Right cardiac atrium (tissue), 5 donors: ENCODE results near the gene TSLP. TPM values are rescaled to one million over a fixed set of nuclear protein-coding genes. Genes with fewer than 3 reads are reported as not detected.

Experiments used
- ATAC-seq, 2 donors: fragments of 200-7000 bp; cut with Tn5 transposase; one replicate each; pipeline versions ENCODE4 v1.8.0 to v1.9.1; 2020; ENCODE audit warnings: moderate library complexity in 2 of 2, mild to moderate bottlenecking in 1 of 2
- DNase-seq, 3 donors: peaks; one replicate each; pipeline ENCODE4 v3.0.0-alpha.2; 2020
- H3K27ac ChIP-seq: one replicate; pipeline ENCODE4 v1.5.1; 2013; ENCODE audit warnings: mild to moderate bottlenecking, low read length, control low read depth, moderate library complexity
- H3K27me3 ChIP-seq: one replicate; pipeline ENCODE4 v1.6.1; 2013; ENCODE audit not compliant: control insufficient read depth, insufficient read depth
- H3K4me1 ChIP-seq: one replicate; pipeline ENCODE4 v1.6.1; 2013; ENCODE audit warnings: low read length; ENCODE audit not compliant: control insufficient read depth, insufficient read depth
- H3K4me3 ChIP-seq: one replicate; pipeline ENCODE4 v1.5.1; 2013; ENCODE audit warnings: low read length, control low read depth
- H3K9me3 ChIP-seq: one replicate; pipeline ENCODE4 v1.6.1; 2013; ENCODE audit warnings: low read length; ENCODE audit not compliant: control insufficient read depth
- WGBS: extraction: QIAGEN DNeasy Blood & Tissue Kit; methylation state at CpG from one replicate; pipeline ENCODE4 v1.1.7; 2013; 5-methylcytosine and 5-hydroxymethylcytosine counted together
- intact Hi-C, 4 donors: fragments of 100-400 bp; cut with DNase I; formaldehyde crosslinking; loops; one replicate each; pipeline versions ENCODE4 v1.11.0 to v1.14.0; 2022 to 2023
- polyA plus RNA-seq: library from polyadenylated mRNA; stranded (reverse); fragments of 200-250 nt; gene quantifications from one replicate; pipeline ENCODE4 v1.2.3, GENCODE V29; 2013
- total RNA-seq, 4 donors: library from RNA; stranded (reverse); fragmentation: NEBNext Ultra II Directional; extraction: Animal tissue kit (Norgen Biotek cat#: 25700); gene quantifications; one replicate each; pipeline ENCODE4 v1.2.1, GENCODE V29; 2021
- donor health status: healthy with polysubstance abuse.
- donor health status: DM: no; HTN: yes; CAD: no.
- donor health status: DM: no; HTN: no; CAD: no.
- donor health status: DM: no; HTN: yes; CAD: no; lungs with severe emphysema.
- donor health status: DM: yes; HTN: yes; CAD: no.

TSLP gene
- total and polyA plus RNA-seq, 5 donors: 2.3 to 4.7 (median 2.7) TPM

DNA sequence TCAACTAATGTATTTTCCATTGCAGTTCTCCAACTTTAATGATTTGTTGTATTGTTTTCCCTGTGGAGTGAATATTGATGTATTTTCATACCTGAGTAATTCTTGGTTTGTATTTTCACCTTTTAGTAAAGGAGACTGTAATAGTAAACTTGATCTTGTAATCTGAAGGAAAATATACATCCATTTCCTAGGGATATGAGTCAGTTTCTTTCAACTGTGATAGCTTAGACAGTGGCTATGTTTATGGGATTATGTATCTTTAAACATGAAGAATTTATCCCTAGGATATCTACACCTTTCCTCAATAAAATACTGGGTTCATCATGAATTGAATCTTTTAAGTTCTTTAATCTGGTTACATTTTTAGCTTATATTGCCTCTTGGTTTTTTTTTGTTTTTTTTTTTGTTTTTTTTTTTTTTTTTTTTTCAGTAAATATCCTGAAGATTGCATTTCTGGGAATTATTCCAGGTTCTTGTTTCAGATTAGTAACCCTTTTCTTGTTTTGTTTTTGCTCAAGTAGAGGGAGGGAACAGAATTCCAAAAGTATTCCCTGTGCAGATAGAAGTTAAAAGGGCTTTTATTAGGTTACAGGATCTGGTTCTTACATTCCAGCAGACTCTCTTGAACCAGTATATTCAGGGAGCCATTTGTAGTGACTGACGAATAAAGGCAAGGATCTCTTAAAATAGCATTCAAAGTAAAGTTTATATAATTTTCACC lies 27.7 kb downstream of the TSLP start:
- intact Hi-C loops: loop anchor here in 1 of 4 donors (10.0 kb wide), 1 partner anchor 344 kb away; no protein-coding TSS in a partner anchor
- Histone ChIP-seq H3K9me3 (no peaks in the 10 kb centered on the region), H3K4me1 (no peaks in the 10 kb centered on the region), H3K4me3 (no peak overlapping the region), H3K27ac (no peak overlapping the region), H3K27me3 (no peaks in the 10 kb centered on the region)
- ATAC-seq (no peak), DNase-seq (no peak)
- 38% methylated on average over 1 of the region's 1 CpG for whole genome bisulfite sequencing

- ATAC-seq (no peak), DNase-seq (no peak)
- H3K27ac ChIP-seq: no peak overlapping the region
- WGBS: 92% methylated on average over 2 of the region's 2 CpGs
- no peaks in the 10 kb centered on the region for H3K9me3 ChIP-seq
- H3K4me3 ChIP-seq: no peak overlapping the region
- no peaks in the 10 kb centered on the region for H3K4me1 ChIP-seq
- H3K27me3 ChIP-seq: no peaks in the 10 kb centered on the region
- intact Hi-C loops: no loop called here
These were observed 34.9 kb downstream of the TSLP start for GRCh38 chr5:111106320-111106948.

GRCh38 chr5:111107371-111107770 lies 35.9 kb downstream of the TSLP start:
- 90% methylated on average over 2 of the region's 2 CpGs for WGBS
- no peak overlapping the region for H3K4me3 ChIP-seq
- intact Hi-C loops: no loop called here
- ATAC-seq (no peak), DNase-seq (no peak)
- no peaks in the 10 kb centered on the region for H3K27me3 ChIP-seq
- no peaks in the 10 kb centered on the region for H3K9me3 ChIP-seq
- no peaks in the 10 kb centered on the region for H3K4me1 ChIP-seq
- no peak overlapping the region for H3K27ac ChIP-seq

GRCh38 chr5:111111956-111112355 lies 40.4 kb downstream of the TSLP start:
- Histone ChIP-seq H3K9me3 (no peaks in the 10 kb centered on the region), H3K27me3 (no peaks in the 10 kb centered on the region), H3K4me1 (no peaks in the 10 kb centered on the region), H3K4me3 (no peak overlapping the region), H3K27ac (no peak overlapping the region)
- no peak for ATAC-seq
- WGBS: 93% methylated on average over 3 of the region's 3 CpGs
- DNase-seq: no peak
- intact Hi-C loops: no loop called here

GRCh38 chr5:111113678-111114077 lies 42.2 kb downstream of the TSLP start:
- H3K27me3 ChIP-seq: no peaks in the 10 kb centered on the region
- no peak for ATAC-seq
- H3K27ac ChIP-seq: no peak overlapping the region
- H3K9me3 ChIP-seq: no peaks in the 10 kb centered on the region
- no peak overlapping the region for H3K4me3 ChIP-seq
- DNase-seq: no peak
- no peaks in the 10 kb centered on the region for H3K4me1 ChIP-seq
- 96% methylated on average over 3 of the region's 3 CpGs for WGBS
- intact Hi-C loops: no loop called here

DNA sequence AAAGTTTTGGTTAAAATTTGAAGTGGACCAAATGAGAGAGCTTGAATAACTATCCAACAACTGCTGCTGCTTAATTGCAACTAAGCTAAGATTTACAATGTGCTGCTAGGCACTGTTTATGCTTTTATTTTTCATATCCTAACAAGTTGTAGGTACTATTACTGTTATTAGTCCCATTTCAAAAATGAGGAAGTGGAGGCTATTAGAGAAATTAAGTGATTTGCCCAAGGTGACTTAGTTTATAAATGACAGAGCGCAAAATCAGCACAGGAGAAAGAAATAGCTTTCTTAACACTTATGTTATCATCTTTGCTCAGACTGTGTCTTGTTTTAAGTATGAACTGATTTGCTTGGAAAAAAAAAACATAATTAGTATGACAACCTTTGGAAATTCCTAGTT lies 43.7 kb downstream of the TSLP start:
- intact Hi-C loops: no loop called here
- Histone ChIP-seq H3K27me3 (no peaks in the 10 kb centered on the region), H3K4me3 (no peak overlapping the region), H3K9me3 (no peaks in the 10 kb centered on the region), H3K4me1 (no peaks in the 10 kb centered on the region), H3K27ac (no peak overlapping the region)
- DNase-seq (no peak), ATAC-seq (no peak)
- WGBS: 97% methylated on average over 1 of the region's 1 CpG

DNA sequence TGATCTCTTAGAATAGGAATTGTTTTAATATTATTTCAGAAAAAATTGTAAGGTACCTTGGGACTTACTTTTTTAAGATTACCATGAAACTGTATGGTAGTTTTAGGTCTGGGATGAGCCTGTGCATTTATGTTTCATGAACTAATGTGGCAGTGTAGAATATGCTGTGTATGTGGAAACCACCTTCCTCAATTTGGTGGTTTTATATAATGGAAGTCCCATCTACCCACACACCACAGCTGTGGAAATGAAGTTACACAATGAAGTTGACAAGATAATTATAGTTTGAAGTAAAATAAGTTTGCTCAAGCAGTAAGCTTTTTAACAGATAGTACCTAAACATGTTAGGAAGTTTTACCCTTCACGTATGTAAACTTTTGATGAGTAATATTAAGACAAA lies 45.0 kb downstream of the TSLP start:
- 84% methylated on average over 1 of the region's 1 CpG for WGBS
- no peaks in the 10 kb centered on the region for H3K4me1 ChIP-seq
- H3K27ac ChIP-seq: no peak overlapping the region
- intact Hi-C loops: no loop called here
- no peaks in the 10 kb centered on the region for H3K27me3 ChIP-seq
- no peaks in the 10 kb centered on the region for H3K9me3 ChIP-seq
- no peak for DNase-seq
- no peak for ATAC-seq
- no peak overlapping the region for H3K4me3 ChIP-seq

GRCh38 chr5:111117136-111117535 lies 45.6 kb downstream of the TSLP start:
- DNase-seq (no peak), ATAC-seq (no peak)
- intact Hi-C loops: no loop called here
- WGBS: 91% methylated on average over 1 of the region's 1 CpG
- Histone ChIP-seq H3K9me3 (no peaks in the 10 kb centered on the region), H3K4me3 (no peak overlapping the region), H3K4me1 (no peaks in the 10 kb centered on the region), H3K27ac (no peak overlapping the region), H3K27me3 (no peaks in the 10 kb centered on the region)

DNA sequence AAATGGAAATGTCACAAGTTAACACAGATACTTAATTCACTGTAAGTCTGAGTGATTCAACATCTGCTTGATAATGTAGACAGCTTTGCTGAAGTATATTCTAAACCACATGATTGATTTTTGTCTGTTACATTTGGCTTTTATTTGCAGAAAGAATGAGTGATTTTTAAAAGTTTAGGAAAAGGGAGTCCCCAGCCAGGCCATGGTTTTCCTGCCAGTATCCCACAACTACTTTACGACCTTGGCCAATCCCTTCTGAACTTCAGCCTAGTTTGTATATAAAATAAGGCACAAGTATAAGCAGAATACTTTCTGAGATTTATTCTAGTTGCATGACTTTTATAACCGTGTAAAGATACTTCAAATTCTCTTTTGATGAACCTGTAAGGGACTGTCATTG lies 47.7 kb downstream of the TSLP start:
- Histone ChIP-seq H3K9me3 (no peaks in the 10 kb centered on the region), H3K27ac (no peak overlapping the region), H3K4me3 (no peak overlapping the region), H3K27me3 (no peaks in the 10 kb centered on the region), H3K4me1 (no peaks in the 10 kb centered on the region)
- 61% methylated on average over 2 of the region's 2 CpGs for WGBS
- no peak for ATAC-seq
- intact Hi-C loops: no loop called here
- DNase-seq: no peak

- ATAC-seq (no peak), DNase-seq (no peak)
- WGBS: 98% methylated on average over 2 of the region's 2 CpGs
- intact Hi-C loops: no loop called here
- Histone ChIP-seq H3K9me3 (no peaks in the 10 kb centered on the region), H3K27me3 (no peaks in the 10 kb centered on the region), H3K27ac (no peak overlapping the region), H3K4me1 (no peaks in the 10 kb centered on the region), H3K4me3 (no peak overlapping the region)
These were observed 48.3 kb downstream of the TSLP start for GRCh38 chr5:111119856-111120255.

- ATAC-seq: no peak
- Histone ChIP-seq H3K9me3 (no peaks in the 10 kb centered on the region), H3K27me3 (no peaks in the 10 kb centered on the region), H3K27ac (no peak overlapping the region), H3K4me3 (no peak overlapping the region), H3K4me1 (no peaks in the 10 kb centered on the region)
- intact Hi-C loops: no loop called here
- 88% methylated on average over 2 of the region's 2 CpGs for WGBS
- no peak for DNase-seq
These were observed 49.4 kb downstream of the TSLP start for GRCh38 chr5:111120911-111121310.
